Skeletal muscle tissue (tissue), 4 donors: ENCODE data around the gene PHF19. TPM values are rescaled to one million over a fixed set of nuclear protein-coding genes. Genes with fewer than 3 reads are reported as not detected.

Source experiments
- H3K27ac ChIP-seq: one replicate; pipeline ENCODE4 v1.7.0; 2013; ENCODE audit warnings: mild to moderate bottlenecking, low read depth, low read length, inconsistent platforms
- H3K27me3 ChIP-seq, 3 donors: one replicate each; pipeline ENCODE4 v1.7.0; 2013; ENCODE audit warnings: low read length in 3 of 3; ENCODE audit not compliant: control insufficient read depth in 3 of 3, insufficient read depth in 3 of 3
- H3K36me3 ChIP-seq, 3 donors: one replicate each; pipeline ENCODE4 v1.7.0; 2013; ENCODE audit warnings: low read length in 3 of 3; ENCODE audit not compliant: control insufficient read depth in 3 of 3, insufficient read depth in 3 of 3
- H3K4me1 ChIP-seq, 3 donors: one replicate each; pipeline ENCODE4 v1.7.0; 2013; ENCODE audit warnings: low read length in 3 of 3, mild to moderate bottlenecking in 3 of 3; ENCODE audit not compliant: control insufficient read depth in 3 of 3, insufficient read depth in 3 of 3
- H3K4me3 ChIP-seq, 3 donors: one replicate each; pipeline ENCODE4 v1.7.0; 2013; ENCODE audit warnings: low read length in 3 of 3
- H3K9ac ChIP-seq, 3 donors: one replicate each; pipeline ENCODE4 v1.7.0; 2013; ENCODE audit warnings: low read length in 3 of 3, mild to moderate bottlenecking in 3 of 3, moderate library complexity in 2 of 3, low read depth in 1 of 3
- H3K9me3 ChIP-seq, 3 donors: one replicate each; pipeline ENCODE4 v1.7.0; 2013; ENCODE audit warnings: low read length in 3 of 3; ENCODE audit not compliant: control insufficient read depth in 3 of 3
- total RNA-seq: library from RNA; depleted of rRNA; stranded (reverse); fragments of >200 nt; gene quantifications from one replicate; pipeline ENCODE4 v1.2.3, GENCODE V29; 2014
- donor health status: Osteomylitis.

The PHF19 gene
- total RNA-seq, 1 donor from 2014 or later, result 14.1 TPM

DNA sequence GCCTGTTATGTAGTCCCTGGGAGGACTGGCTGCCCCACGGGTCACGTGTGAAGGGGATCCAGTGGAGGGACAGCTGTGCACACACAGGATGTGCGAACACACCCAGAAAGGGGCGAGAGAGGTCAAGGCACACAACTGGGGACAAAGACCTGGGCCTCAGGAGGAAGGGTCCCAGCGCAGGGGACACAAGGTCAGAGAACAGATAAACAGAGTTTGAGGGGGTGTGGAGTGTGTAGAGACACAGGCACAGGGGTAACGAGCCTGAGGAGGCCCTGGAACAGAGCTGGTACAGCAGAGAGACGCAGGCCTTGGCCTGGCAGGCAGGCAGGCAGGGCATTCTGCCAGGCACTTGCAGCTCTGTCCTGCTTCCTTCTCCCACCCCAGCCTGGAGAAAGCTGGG, 19.5 kb downstream of the PHF19 start:
- Histone ChIP-seq H3K27me3 (no peaks in the 10 kb centered on the region), H3K27ac (no peak overlapping the region), H3K9me3 (no peaks in the 10 kb centered on the region), H3K4me3 (no peak overlapping the region), H3K36me3 (peaks cover 32 to 38% (median 37%) of the 10 kb centered on the region in 3 donors), H3K4me1 (no peaks in the 10 kb centered on the region), H3K9ac (peak overlapping the region in 1 of 3 donors; percentile 16)

DNA sequence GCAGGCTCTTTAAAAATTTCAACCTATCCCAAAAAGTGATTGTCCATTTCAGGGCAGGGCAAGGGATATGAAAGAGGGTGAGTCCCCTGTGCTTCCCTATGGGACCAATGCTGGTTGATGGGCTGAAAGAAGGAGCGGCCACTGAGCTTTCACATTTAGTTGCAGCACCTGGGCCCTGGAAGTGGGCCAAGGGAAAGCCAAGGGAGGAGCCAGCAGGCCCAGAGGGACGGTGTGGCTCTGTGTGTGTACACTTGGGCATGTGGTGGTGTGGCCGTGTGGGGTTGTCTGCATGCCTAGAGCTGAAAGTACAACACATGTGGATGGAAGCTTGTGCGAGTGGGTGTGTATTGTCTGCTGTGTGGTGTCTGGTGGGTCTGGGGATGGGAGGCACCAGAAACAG, 20.3 kb downstream of the PHF19 start:
- no peak overlapping the region for H3K9ac ChIP-seq
- H3K36me3 ChIP-seq, result peaks cover 29 to 32% (median 30%) of the 10 kb centered on the region in 3 donors
- no peak overlapping the region for H3K4me3 ChIP-seq
- no peaks in the 10 kb centered on the region for H3K27me3 ChIP-seq
- H3K4me1 ChIP-seq, result no peaks in the 10 kb centered on the region
- no peaks in the 10 kb centered on the region for H3K9me3 ChIP-seq
- no peak overlapping the region for H3K27ac ChIP-seq

- Histone ChIP-seq H3K4me1 (no peaks in the 10 kb centered on the region), H3K27me3 (no peaks in the 10 kb centered on the region), H3K9ac (no peak overlapping the region), H3K4me3 (no peak overlapping the region), H3K9me3 (no peaks in the 10 kb centered on the region), H3K27ac (no peak overlapping the region), H3K36me3 (peaks cover 25 to 29% (median 29%) of the 10 kb centered on the region in 3 donors)
Measured at GRCh38 chr9:120855827-120856670, 20.9 kb downstream of the PHF19 start.

GRCh38 chr9:120854596-120855327, 22.2 kb downstream of the PHF19 start:
- Histone ChIP-seq H3K36me3 (peaks cover 16 to 20% (median 18%) of the 10 kb centered on the region in 3 donors), H3K4me1 (no peaks in the 10 kb centered on the region), H3K27ac (no peak overlapping the region), H3K9ac (no peak overlapping the region), H3K4me3 (no peak overlapping the region), H3K9me3 (no peaks in the 10 kb centered on the region), H3K27me3 (no peaks in the 10 kb centered on the region)

DNA sequence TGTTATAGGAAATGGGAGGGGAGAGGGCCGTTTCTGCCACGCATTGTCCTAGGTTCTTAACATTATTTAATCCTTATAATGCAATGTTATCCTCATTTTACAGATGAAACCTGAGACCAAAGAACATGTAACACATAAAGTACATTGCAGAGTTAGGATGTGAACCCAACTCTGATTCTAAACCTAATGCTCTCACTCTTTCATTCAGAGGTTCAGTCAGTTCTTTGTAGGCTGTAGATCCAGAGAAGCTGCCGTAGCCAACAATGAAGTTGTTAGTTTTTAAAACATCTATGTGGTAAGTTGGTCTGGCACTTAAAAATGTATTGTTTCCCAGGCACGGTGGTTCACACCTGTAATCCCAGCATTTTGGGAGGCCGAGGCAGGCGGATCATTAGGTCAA, 23.8 kb downstream of the PHF19 start:
- Histone ChIP-seq H3K27me3 (no peaks in the 10 kb centered on the region), H3K4me1 (no peaks in the 10 kb centered on the region), H3K4me3 (no peak overlapping the region), H3K27ac (no peak overlapping the region), H3K36me3 (peaks cover 10 to 17% (median 10%) of the 10 kb centered on the region in 3 donors), H3K9ac (no peak overlapping the region), H3K9me3 (no peaks in the 10 kb centered on the region)

GRCh38 chr9:120852240-120853010, 24.6 kb downstream of the PHF19 start:
- H3K36me3 ChIP-seq, result peaks cover 3 to 11% (median 6%) of the 10 kb centered on the region in 3 donors

GRCh38 chr9:120851449-120851848, 25.5 kb downstream of the PHF19 start:
- Histone ChIP-seq H3K27me3 (no peaks in the 10 kb centered on the region), H3K4me1 (no peaks in the 10 kb centered on the region), H3K27ac (no peak overlapping the region), H3K4me3 (no peak overlapping the region), H3K36me3 (peaks cover 0 to 11% (median 3%) of the 10 kb centered on the region in 3 donors), H3K9me3 (no peaks in the 10 kb centered on the region), H3K9ac (no peak overlapping the region)

More at GRCh38 chr9:120852240-120853010, 24.6 kb downstream of the PHF19 start:
- Histone ChIP-seq H3K9me3 (no peaks in the 10 kb centered on the region), H3K27me3 (no peaks in the 10 kb centered on the region), H3K4me1 (no peaks in the 10 kb centered on the region), H3K27ac (no peak overlapping the region), H3K4me3 (no peak overlapping the region), H3K9ac (no peak overlapping the region)

DNA sequence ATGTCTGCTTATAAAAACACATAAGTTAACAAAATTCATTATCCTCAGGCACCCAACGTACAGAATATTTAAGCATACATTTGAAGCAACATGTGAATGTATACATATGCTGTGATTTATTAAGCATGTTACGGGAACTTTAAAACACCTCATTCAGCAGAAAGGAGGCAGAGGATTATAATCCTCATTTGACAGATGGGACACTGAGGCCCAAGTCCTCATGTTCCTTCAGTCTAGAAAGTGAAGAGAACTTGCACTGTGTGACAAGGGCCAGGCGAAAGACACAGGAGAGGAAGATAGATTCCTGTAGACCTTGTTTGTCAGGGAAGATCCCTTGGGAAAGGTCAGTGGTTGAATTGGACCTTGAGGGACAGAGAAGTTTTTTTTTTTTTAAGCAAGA, 26.7 kb downstream of the PHF19 start:
- Histone ChIP-seq H3K4me1 (no peaks in the 10 kb centered on the region), H3K27ac (no peak overlapping the region), H3K27me3 (no peaks in the 10 kb centered on the region), H3K9ac (no peak overlapping the region), H3K4me3 (no peak overlapping the region), H3K9me3 (no peaks in the 10 kb centered on the region), H3K36me3 (peaks cover 0 to 15% (median 3%) of the 10 kb centered on the region in 3 donors)

DNA sequence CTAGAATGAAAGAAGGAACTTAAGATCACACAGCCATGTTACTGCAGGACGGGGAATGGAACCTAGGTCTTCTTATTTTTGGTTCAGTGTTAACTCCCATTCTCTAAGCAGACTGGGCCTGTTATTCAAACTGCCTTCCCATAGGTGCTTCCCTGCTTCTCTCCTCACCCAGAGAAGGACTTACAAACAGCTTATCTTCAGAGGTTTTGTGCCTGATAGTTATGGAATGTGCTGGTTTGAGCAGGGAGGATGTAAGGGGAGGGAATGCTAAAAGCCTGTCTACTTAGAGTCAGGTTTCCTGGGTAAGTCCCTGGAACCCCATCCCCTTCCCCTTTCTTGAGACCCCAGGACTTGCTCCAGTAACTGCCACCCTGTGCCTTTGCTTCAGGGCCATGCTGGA, 30.1 kb downstream of the PHF19 start:
- H3K4me3 ChIP-seq, result no peak overlapping the region
- H3K4me1 ChIP-seq, result peaks cover 9 to 18% (median 11%) of the 10 kb centered on the region in 3 donors
- peaks cover 0 to 12% (median 3%) of the 10 kb centered on the region in 3 donors for H3K36me3 ChIP-seq
- no peak overlapping the region for H3K9ac ChIP-seq
- no peaks in the 10 kb centered on the region for H3K27me3 ChIP-seq
- no peaks in the 10 kb centered on the region for H3K9me3 ChIP-seq
- no peak overlapping the region for H3K27ac ChIP-seq
